Measurements from ENCODE around the gene PIGQ.

PIGQ gene

DNA sequence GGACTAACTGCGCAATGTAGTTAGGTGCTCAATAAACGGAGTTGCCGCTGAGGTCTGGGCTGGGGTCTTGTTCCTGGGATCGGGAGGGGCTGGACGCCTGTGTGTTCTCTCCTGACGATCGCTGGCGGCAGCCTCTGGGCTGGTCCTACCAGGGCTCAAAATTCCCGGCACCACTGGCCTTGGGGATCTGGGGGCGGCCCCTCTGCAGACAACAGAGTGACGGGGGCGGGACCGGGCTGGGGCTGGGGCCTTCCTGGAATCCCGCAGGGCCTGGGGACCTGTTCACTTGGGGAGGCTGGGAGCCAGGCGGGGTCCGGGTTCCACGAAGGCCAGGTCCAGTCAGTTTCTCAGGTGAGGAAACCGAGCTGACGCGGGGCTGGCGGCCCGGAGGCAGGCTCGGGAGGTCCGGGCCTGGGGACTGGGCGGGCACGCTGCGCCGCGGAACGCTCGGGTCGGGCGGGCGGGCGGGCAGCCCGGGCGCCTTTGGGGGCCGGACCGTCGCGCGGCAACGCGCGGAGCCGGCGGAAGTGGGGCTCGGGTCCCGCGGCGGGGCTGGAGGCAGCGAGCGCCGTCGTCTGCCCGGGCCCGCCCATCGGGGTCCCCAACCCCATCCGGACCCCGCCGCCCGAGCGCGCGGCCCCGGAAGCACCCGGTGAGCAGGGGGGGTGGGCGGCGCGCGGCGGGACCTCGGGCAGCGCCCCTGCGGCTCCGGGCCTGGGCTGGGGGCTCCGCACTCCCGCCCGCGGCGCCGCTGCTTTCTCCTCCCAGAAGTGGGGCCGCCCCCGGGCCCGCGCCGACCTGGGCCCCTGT is at the start of gene PIGQ:
Gene PIGQ, plus strand, starts transcription at position 524 of the 810 bp plus-strand sequence. CDS start 4,107 bp downstream, outside the sequence.
- peak; percentile 95 for DNase-seq (ENCODE audit: low spot score)

DNA sequence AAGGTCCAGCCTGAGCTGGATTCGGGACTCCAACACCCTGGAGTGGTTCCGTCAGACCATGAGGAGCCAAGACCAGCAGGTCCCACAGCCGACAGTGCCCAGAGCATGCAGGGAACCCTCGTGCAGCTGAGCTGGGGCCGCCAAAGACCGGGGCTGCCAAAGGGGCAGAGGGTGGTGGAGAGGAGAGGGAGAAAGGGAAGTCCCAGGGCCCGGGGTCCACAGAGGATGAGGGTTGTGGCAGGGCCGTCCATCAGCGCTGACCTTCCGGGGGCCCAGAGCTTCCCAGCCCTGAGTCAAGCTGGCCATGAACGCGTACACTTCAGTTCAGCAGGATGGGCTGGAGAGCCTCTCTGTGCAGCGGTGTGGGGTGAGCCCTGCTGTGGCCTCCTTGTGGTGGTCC is 48.9 kb upstream of the PIGQ start:
- no peak for DNase-seq (ENCODE audit: low spot score)

DNA sequence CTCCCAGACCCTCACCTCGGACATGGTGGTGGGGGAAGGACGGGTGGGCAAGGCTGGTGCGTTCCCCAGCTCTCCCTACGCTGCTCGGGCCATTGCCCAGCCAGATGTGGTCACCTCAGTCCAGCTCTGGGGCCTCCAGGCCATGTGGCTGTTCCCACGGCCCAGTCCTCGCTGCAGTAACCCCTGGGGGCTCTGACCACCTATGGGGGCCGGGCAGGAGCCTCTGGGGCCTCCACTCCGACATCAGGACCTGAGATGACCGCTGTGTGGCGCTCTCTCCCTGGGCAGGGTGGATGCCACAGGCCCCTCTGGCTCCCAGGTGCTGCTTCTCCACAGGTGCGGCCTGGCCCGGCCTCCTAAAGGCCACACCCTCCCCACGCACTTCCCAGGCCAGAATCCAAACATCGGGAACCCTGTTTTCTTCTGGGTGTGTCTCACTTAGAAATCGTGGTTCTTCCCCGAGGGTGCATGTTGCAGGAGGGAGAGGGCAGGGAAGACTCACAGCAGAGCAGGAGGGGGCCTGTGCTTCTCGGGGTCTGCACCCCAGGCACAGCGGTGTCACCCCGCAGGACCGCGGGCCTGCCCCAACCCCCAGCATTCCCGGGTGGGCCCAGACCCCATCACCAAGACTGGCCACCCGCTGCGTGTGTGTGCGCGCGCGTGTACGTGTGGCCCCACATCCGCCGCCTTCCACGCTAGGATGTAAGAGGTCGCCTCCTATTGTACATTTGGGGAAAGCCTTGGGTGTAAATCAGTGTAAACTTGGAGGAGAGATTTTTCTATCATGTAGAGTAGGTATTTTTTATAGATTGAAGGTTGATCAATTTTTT is 48.2 kb upstream of the PIGQ start:
- DNase-seq (ENCODE audit: low spot score) = no peak

DNA sequence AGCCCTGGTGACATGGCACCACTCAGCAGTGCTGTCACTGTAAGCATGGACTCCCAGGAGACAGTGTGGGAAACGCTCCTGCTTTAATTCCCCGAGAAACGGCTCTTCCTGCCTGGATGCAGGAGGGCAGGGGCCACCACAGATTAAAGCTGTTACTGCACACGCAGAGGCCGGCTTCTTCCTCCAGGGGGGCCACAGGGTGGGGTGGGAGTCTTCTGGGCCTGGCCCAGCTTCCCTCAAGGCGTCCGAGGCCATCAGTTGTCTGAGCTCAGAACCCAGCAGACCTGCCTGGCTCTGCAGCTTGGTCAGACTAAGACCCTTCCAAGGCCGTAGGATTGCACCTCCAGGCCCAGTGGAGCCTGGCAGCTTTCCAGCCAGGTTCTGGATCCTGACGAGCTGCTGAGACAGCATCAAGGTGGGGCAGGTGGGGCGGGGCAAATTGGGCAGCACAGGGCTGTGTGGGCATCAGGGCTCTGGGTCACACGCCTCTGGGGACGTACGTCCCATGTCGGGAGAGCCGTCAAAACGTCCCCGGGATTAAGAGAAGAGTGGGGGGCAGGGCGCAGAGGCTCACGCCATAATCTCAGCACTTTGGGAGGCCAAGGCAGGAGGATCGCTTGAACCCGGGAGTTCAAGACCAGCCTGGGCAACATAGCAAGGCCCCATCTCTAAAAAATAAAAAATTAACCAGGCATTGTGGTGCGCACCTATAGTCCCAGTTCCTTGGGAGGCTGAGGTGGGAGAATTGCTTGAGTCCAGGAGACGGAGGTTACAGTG is 47.3 kb upstream of the PIGQ start:
- no peak for DNase-seq (ENCODE audit: low spot score)

DNA sequence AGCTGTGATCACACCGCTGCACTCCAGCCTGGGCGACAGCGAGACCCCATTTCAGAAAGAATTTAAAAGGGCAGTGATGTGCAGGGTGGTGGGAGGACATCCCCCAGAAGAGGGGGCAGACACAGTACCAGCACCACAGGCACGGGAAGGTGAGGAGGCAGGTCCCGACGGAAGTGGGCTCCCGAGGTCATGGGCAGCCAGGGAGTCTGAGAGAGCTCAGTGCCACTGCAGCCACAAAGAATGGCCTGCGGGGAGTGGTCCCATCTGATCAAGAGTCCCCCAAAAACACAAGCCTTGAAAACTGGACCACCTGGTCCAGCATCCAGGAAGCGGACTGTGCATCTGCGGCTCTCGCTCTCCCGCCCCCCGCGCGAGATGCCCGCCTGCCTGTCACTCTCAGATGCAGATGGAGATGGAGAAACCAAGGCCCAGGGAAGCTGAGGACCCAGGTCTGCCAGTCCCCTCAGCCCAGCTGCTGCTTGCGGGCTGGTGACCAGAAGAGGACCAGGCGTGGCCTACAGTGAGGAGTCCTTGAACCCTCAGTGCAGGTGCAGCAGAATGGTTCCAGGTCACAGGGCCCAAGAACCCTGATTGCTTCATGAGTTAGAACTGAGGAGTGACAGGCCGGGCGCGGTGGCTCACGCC is 46.5 kb upstream of the PIGQ start:
- DNase-seq (ENCODE audit: low spot score) = no peak

DNA sequence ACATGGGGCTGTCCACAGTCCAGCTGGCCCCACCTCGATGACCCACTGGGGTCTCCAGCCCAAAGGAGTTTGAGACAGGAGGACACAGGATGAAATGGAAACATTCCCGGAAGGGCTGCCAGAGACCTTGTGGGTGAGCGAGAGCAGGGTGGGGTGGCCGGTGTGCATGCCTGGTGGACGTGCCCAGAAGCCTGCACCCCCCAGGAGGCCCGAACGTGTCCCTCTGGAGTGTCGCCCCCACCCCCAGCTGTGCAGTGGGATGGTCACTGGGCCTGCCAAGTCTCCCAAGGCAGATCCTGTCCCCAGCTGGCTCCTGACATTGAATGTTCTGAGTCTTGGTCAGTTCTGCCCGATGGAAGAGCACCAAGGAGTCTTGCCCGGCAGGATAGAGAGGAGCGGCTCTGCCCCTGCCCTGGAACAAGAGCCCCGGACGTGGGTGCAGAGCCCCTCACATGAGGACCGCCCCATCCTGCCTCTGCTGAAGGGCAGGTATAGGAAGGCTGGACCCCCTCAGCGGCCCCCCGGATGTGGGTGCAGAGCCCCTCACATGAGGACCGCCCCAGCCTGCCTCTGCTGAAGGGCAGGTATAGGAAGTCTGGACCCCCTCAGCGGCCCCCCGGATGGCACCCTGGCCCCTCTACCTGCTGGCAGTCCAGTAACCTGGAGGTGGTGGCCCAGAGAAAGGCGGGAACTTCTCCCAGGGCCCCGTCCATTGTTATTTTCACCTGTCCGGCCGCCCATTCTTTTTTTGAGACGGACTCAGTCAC is 45.3 kb upstream of the PIGQ start:
- no peak for DNase-seq (ENCODE audit: low spot score)

DNA sequence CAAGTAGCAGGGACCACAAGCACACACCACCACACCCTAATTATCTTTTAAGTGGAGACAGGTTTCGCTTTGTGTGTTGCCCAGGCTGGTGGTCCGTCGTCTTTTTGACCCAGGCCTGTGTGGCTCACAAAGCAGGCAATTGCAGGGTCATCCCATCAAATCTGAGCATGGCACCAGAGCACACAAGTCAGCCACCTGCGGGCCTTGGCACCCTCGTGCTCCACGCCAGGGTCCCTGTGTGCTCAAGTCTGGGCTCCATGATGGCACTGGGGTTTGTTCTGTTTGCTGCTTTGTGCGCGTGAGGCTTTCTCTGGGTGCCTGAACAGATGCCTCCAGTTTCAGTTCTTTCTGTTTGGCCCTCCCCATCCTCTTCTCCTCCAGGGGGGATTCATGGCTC is 44.6 kb upstream of the PIGQ start:
- no peak for DNase-seq (ENCODE audit: low spot score)

DNA sequence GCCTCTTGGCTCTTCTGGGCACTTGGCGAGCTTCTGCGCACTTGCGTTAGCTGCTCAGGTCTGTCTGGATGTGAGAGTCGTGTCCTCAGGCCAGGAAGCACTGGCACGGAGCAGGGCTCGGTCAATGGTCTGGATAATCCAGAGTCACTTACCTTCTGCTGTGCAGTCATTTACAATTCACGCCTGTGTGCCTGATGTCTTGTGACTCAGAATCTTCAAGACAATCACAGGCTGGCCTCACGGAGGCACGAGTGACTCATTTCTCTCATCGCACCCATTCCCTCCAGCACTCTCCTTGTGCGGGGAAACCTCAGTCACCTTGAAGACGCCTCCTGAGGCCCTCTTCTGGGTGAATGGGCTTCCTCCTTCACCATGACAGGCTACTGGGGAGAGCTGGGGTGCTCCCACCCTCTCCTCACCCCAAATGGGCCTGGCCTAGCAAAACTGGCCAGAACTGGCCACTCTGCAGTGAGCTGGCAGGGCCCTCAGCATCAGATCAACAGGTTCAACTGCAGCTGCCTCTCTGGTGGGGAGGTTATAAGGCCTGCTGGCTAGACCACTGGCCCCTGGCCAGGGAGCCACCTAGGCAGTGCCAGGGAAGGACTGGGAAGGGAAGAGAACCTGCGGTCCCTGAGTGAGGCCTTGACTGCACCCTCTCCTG is 44.1 kb upstream of the PIGQ start:
- DNase-seq (ENCODE audit: low spot score) = peak; percentile 82

DNA sequence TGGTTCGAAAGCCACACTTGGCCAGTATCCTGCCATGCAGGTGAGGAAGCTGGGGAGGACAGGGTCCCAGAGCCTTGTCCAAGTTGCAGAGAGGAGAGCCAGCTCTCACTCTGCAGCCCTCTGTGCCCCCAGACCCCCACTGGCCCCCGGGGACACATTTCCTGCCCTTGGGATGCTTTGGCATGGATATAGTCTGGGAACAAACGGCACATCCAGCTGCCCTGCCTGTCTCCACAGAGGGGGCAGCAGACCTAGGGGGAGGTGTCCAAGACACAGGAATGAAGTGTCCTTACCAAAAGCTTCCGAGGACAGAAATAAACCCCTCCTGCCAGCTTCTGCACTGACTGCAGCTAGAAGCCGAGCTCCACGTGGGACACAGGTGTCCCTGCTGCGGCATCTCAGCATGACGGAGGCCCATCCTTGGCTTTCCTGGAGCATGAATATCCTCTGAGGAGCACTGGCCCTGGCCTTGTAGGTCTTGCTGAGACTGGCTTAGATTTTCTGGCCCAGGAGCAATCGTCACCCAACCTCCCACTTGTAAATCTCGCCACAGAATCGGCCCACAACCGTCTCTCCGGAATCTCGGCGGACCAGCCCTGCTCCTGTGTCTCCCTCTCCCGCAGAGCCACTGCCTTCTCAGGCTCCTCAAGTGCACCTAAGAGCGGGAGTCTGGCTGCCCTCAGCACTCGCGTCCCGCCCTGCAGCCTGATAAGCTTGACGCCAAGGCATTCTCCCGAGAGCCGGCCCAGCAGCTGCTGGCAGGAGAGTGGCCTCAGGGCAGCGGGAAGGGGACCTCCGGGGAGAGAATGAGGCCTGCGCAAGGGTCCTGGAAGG is 43.4 kb upstream of the PIGQ start:
- DNase-seq (ENCODE audit: low spot score) = peak; percentile 41

DNA sequence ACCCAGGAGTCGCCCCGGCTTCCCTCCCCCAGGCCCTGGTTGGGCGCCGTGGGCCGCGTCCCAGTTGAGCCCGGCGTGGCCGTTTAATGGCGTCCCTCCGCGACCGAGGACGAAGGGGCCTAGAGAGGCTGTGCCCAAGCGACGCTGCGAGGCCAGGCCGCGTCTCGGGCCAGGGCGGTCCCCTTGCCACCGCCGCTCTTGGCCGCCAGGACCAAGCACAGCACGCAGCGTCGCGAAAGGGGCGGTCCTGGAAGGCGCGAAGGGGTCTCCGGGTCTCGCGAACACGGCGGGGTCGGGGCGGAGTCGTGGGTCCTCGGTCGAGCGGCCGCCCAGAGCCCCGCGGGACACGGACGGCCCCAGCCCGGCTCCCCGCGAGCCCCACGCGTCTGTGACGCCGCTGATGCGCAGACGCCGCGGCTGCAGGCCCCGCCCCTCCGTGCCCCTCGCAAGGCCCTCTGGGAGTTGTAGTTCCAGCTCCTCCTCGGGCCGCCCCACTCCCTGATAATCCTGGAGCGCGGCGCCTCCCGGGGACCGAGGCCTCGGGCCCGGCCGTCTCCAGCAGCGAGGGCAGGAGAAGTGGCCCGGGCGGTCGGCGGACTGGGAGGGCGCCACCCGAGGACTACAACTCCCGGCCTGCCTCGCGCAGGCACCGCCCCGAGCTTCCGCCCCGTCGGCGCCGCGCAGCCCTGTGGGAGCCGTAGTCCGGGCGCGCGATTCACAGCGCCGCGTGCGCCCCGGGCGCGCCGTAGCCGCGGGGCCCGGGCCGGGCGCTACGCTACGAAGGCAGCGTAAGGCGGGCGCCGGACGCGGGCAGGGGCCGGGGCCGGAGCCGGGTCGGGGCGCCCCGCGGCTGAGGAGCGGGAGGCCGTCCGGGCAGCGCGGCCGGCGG is 42.5 kb upstream of the PIGQ start, which contains the start of gene CAPN15:
Gene CAPN15, plus strand, starts transcription at position 698 of the 889 bp plus-strand sequence. CDS start 19,127 bp downstream, outside the sequence.
- DNase-seq (ENCODE audit: low spot score) = peak; percentile 96

DNA sequence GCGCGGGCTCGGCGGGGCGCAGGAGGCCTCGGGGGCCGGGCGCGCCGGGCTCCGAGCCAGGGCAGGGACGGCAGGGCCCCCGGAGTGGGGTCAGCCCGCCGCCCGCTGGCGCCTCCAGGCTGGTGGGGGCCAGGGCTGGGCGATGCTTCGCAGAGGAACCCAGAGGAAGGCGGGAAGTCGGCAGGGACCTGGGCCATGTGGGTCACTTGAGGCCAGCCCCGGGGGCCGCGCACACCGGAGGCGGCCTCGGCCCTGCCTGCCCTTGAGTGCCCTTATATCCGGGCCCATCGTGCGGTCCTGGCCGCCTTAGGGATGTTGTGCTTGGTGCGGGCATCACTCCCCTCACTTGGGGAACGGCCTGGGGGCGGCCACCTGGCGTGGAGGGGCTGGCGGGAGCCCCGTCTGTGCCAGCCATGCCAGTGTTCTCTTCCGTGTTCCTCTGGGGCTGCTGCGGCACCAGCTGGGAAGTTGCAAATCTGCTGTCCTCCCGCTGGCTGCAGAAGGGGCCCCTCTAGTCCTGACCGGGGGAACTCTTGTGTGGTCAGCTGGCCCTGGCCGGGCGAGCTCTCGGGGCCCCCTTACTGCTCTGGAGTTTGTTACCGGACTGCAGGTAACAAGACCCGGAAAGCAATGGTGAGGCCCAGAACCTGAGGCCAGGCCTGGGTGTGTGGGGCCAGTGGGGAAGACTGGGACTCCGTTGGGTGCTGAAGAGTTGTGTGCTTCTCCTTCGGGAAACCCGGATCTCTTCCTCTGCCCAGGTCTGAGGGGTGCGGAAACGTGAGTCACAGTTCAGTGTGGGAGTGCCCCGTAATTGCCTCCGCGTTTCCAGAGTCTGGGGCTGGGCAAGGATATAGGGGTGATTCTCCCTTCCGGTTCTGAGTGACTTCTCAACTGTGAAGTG is 41.4 kb upstream of the PIGQ start:
- peak; percentile 79 for DNase-seq (ENCODE audit: low spot score)

DNA sequence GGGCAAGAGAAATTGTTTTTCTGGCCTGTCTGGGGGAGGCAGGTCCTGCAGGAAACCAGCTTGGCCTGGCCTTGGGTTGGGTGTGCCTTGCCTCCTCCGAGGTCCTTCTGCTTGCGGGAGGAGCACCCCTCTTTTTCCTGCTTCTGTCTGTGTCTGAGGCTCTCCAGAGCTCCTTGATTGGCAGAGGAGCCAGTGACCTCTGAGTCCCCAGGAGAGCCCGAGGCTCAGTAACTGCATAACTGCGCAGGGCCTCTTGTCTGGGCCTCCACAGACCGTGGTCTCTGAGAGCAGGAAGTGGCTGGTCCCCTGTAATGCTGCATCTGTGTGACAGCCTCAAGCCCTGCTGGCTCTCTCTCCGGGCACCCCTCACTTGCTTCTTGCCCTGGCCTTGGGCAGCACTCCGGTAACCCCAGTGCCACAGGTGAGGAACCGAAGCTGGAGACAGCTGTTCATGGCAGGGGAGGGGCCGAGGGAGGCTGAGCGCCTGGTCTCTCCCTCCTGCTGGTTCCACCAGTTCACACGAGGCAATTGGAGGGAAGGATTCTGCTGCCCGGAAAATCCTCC is 40.7 kb upstream of the PIGQ start:
- no peak for DNase-seq (ENCODE audit: low spot score)

DNA sequence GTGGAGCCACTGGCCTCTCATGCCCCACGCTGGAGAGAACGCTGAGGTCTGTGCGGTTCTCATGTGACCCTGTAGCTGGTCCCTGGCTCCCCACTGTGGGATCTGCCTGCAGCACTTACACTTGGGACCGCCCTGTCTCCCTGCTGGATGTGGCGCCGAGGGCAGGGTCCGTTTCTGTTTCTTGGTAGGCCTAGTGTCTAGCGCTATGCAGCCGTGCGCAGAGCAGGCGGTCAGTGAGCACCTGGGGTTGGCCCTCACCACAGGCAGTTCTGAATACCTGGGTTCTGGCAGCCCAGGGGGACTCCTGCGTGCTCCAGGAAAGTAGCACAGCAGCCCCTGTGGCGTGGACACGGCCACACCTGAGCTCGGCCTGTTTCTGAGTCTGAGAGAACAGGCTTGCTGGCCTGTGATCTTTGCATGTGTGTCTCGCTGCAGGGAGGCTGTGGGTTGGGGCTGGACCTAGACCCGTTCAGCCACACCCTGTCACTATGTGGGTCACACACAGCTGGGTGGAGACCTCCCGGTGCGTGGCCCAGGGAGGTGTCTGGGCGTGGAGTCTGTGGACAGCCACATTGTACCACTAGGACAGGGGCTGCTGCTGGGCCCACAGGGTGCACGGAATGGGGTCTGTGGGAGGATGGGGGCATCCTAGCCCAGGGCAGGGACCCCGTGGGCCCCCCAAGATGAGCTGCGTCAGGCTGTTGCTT is 39.5 kb upstream of the PIGQ start:
- DNase-seq (ENCODE audit: low spot score) = no peak

DNA sequence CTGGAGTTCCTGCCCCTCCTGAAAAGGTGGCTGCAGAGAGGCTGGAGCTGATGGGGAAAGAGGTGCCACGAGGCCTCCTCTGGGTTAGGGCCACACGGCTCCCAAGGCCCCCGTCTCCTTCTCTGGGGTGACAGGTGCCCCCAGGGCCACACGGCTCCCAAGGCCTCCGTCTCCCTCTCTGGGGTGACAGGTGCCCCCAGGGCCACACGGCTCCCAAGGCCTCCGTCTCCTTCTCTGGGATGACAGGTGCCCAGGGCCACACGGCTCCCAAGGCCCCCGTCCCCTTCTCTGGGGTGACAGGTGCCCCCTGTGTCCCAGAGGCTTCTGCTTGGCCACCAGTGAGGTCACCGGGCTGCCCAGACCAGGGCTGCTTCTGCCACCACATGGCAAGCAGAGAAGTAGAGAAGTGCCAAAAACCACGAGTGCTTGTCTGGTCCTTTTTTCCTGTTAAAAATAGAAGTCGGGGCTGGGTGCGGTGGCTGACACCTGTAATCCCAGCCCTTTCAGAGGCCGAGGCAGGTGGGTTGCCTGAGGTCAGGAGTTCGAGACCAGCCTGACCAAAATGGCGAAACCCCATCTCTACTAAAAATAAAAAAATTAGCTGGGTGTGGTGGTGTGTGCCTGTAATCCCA is 38.2 kb upstream of the PIGQ start:
- no peak for DNase-seq (ENCODE audit: low spot score)

DNA sequence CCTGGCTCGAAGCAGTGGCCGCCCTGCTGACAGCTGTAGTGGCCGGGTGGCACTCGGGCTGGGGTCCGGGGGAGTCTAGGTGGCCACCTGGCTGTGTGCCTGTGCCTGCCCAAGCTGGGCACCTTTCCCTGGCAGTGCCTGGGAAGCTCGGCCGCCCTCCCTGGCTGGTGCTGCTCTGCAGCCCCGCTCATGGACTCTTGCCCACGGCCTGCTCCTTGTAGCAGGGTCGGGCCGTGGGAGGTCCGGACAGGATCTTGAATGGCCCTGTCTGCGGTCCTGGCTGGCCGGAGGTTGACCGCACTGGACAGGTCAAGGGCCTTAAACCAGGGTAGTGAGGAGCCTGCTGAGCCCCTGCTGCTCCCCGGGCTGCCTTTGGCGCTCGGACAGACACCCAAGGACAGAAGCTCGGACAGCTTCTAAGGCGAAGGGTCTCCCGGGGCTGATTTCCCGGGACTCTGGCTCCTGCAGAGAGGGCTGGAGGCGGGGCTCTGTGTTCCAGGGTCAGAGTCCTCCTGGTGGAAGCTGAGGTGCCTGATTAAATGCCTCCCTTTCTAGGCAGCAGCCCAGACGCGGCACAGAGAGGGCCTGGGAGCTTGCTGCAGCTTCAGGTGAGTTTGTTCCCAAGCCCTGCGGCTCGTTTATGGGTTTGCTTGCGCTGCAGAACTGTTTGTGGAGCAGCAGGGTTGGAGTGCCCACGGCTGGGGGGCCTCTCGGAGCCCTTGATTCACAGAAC is 36.2 kb upstream of the PIGQ start:
- DNase-seq (ENCODE audit: low spot score) = no peak

Data from GM03348 (cell line).